GM13976 (cell line): ENCODE measurements around the gene ABCB1.
"Not testable (repeated sequence)": the region's sequence is repeated elsewhere in the genome, so short reads cannot be mapped to it uniquely, and the experiment has no call there.

ENCODE experiments used
- DNase-seq: peaks from one replicate; pipeline ENCODE4 v3.0.0; 2012; ENCODE audit warnings: low spot score
- CTCF ChIP-seq: IDR thresholded peaks from 2 replicates; pipeline ENCODE4 v1.5.1; 2012; ENCODE audit warnings: borderline replicate concordance, mild to moderate bottlenecking; ENCODE audit not compliant: insufficient read depth; ENCODE audit errors: extremely low read depth, missing control alignments, control extremely low read depth
- in situ Hi-C: fragments of 300-500 bp; cut with MboI; formaldehyde crosslinking; loops from one replicate; pipeline ENCODE4 v1.12.0; 2022; ENCODE audit warnings: low sequenced_read_pairs, mixed read lengths, inconsistent platforms; ENCODE audit not compliant: unreplicated experiment

The ABCB1 gene

GRCh38 chr7:87473986-87474385 is 126.7 kb downstream of the ABCB1 start:
- in situ Hi-C loops: no loop called here
- TF ChIP-seq CTCF: no peak
- no peak for DNase-seq

GRCh38 chr7:87473192-87473591 is 127.5 kb downstream of the ABCB1 start:
- TF ChIP-seq CTCF: no peak
- no peak for DNase-seq
- in situ Hi-C loops: no loop called here

GRCh38 chr7:87471473-87471872 is 129.2 kb downstream of the ABCB1 start:
- in situ Hi-C loops: no loop called here
- DNase-seq: no peak
- TF ChIP-seq CTCF: no peak

GRCh38 chr7:87469204-87469603 is 131.5 kb downstream of the ABCB1 start:
- DNase-seq, in situ Hi-C loops: not testable (repeated sequence)

- DNase-seq, in situ Hi-C loops: not testable (repeated sequence)
Observed at GRCh38 chr7:87465534-87465880, 135.2 kb downstream of the ABCB1 start.

GRCh38 chr7:87464830-87465533 is 135.7 kb downstream of the ABCB1 start:
- DNase-seq, in situ Hi-C loops: not testable (repeated sequence)

- DNase-seq: no peak
- TF ChIP-seq CTCF: no peak
- in situ Hi-C loops: no loop called here
Observed at GRCh38 chr7:87463982-87464381, 136.7 kb downstream of the ABCB1 start.

- in situ Hi-C loops, DNase-seq: not testable (repeated sequence)
Observed at GRCh38 chr7:87460444-87460843, 140.2 kb downstream of the ABCB1 start.

- no peak for DNase-seq
- no peak for TF ChIP-seq CTCF
- in situ Hi-C loops: no loop called here
Observed at GRCh38 chr7:87459941-87460340, 140.7 kb downstream of the ABCB1 start.
